GM19035 (cell line): ENCODE results near the gene DUS1L.

Experiments
- ATAC-seq: cut with Tn5 transposase; IDR thresholded peaks from one replicate; pipeline ENCODE4 v1.9.1; 2021; ENCODE audit not compliant: unreplicated experiment

The DUS1L gene

GRCh38 chr17:82088838-82089722, 23.5 kb upstream of the DUS1L start:
- no peak for ATAC-seq

GRCh38 chr17:82087961-82088837, 22.6 kb upstream of the DUS1L start:
- no peak for ATAC-seq

GRCh38 chr17:82086941-82087906, 21.6 kb upstream of the DUS1L start:
- ATAC-seq, result no peak

GRCh38 chr17:82085931-82086764, 20.5 kb upstream of the DUS1L start:
- no peak for ATAC-seq

GRCh38 chr17:82085031-82085861, 19.6 kb upstream of the DUS1L start:
- ATAC-seq, result no peak

GRCh38 chr17:82084373-82085030, 18.9 kb upstream of the DUS1L start:
- ATAC-seq, result no peak

- ATAC-seq, result no peak
Observed at GRCh38 chr17:82083533-82084359, 18.1 kb upstream of the DUS1L start.

GRCh38 chr17:82083009-82083408, 17.4 kb upstream of the DUS1L start:
- ATAC-seq, result no peak

- no peak for ATAC-seq
Observed at GRCh38 chr17:82082456-82082855, 16.9 kb upstream of the DUS1L start.

GRCh38 chr17:82081966-82082365, 16.4 kb upstream of the DUS1L start:
- ATAC-seq, result no peak

- no peak for ATAC-seq
Observed at GRCh38 chr17:82081546-82081945, 15.9 kb upstream of the DUS1L start.

GRCh38 chr17:82080789-82081464, 15.3 kb upstream of the DUS1L start:
- ATAC-seq, result no peak

GRCh38 chr17:82080048-82080788, 14.6 kb upstream of the DUS1L start:
- no peak for ATAC-seq

GRCh38 chr17:82079001-82079677, 13.5 kb upstream of the DUS1L start:
- no peak for ATAC-seq

- ATAC-seq, result no peak
Observed at GRCh38 chr17:82078433-82078832, 12.8 kb upstream of the DUS1L start.
